ENCODE data around the gene IFITM5. TPM values are rescaled to one million over a fixed set of nuclear protein-coding genes. Genes with fewer than 3 reads are reported as not detected.
A peak's percentile ranks its signal among the peaks of the same experiment; 100 is the strongest.

Gene IFITM5
- total and polyA plus RNA-seq, 9 of the 15 experiments (the other 6 are each of a cell fraction or from before 2014, with no cell fraction given), result 0.19 TPM; not detected in 8

GRCh38 chr11:340539-341512, 41.5 kb upstream of the IFITM5 start:
- intact Hi-C loops (cut with micrococcal nuclease) (no loop called here), in situ Hi-C loops (cut with MboI) (no loop called here)
- DNase-seq (ENCODE audit: extremely low read depth in 1 of 4, low spot score in 3 of 4), result no peak
- peak overlapping the region; percentile 84 for H2AFZ ChIP-seq (ENCODE audit: low read depth, low read length)
- ChIA-PET POLR2A (interaction anchor here (0.6 to 3.3 kb wide), 4 partner anchors 11 to 99 kb away, joined by 3 to 21 read pairs (median 4); no protein-coding TSS in a partner anchor), CTCF (ENCODE audit: low intra/inter-chr PET ratio) (no interaction called here)
- FAIRE-seq, result no peak
- H3K9me1 ChIP-seq (ENCODE audit: control insufficient read depth, insufficient read depth, low read length), result no peaks in the 10 kb centered on the region
- H3K27me3 ChIP-seq (ENCODE audit: control insufficient read depth in 2 of 2, insufficient read depth in 2 of 2, low read length in 2 of 2), result no peaks in the 10 kb centered on the region
- no peaks in the 10 kb centered on the region for H3K36me3 ChIP-seq (ENCODE audit: control insufficient read depth, insufficient read depth, low read length)
- H3K4me1 ChIP-seq (replicated peaks in 1 of 2; ENCODE audit: control insufficient read depth in 2 of 2, insufficient read depth in 2 of 2, low read length in 2 of 2), result peaks cover 15 to 33% of the 10 kb centered on the region in 2 experiments
- no TSS peak for BruUV-seq (replicated peaks)
- WGBS (ENCODE audit: insufficient coverage, low coverage, missing lambda C conversion rate), result 76% methylated on average over 5 of the region's 5 CpGs
- no peaks in the 10 kb centered on the region for H3K9me3 ChIP-seq (replicated peaks; ENCODE audit: control insufficient read depth, insufficient read depth, low read depth, low read length)
- peak overlapping the region; percentile 69; the same call in 2 of the 3 replicates for H3K27ac ChIP-seq (ENCODE audit: extremely low read depth, low read depth, low read length)
- no peak overlapping the region for H3K9ac ChIP-seq (ENCODE audit: insufficient read depth in 1 of 2, low read depth in 2 of 2, low read length in 2 of 2)
- H3K4me3 ChIP-seq, result no peak overlapping the region
- ATAC-seq, result no peak
- H4K20me1 ChIP-seq (replicated peaks; ENCODE audit: control insufficient read depth, insufficient read depth, low read length), result no peaks in the 10 kb centered on the region
- peak overlapping the region; percentile 35; the same call in 1 of the 2 replicates for H3K4me2 ChIP-seq (ENCODE audit: insufficient read depth, low read length)
- no peaks in the 10 kb centered on the region for H3K79me2 ChIP-seq (ENCODE audit: control insufficient read depth, insufficient read depth, low read length)
- TF ChIP-seq TBL1XR1 (IDR thresholded peaks at IDR 0.05; ENCODE audit: low read length in 2 of 2), result no peak
- TF ChIP-seq CHD4 (IDR thresholded peaks at IDR 0.05; ENCODE audit: insufficient read depth, insufficient replicate concordance, low read depth, low read length, poor library complexity, severe bottlenecking), result no peak
- TF ChIP-seq PPARD (CRISPR knock-in tag; IDR thresholded peaks at IDR 0.05), result no peak
- 0 out of 2 replicates have a peak, but pooled peaks have one; percentile 5 for TF ChIP-seq SUPT5H (IDR thresholded peaks at IDR 0.05)
- TF ChIP-seq SMAD3 (CRISPR knock-in tag; conservative IDR thresholded peaks at IDR 0.05), result no peak
- no peak for TF ChIP-seq HES1 (IDR thresholded peaks at IDR 0.05; ENCODE audit: low read depth)
- no peak for TF ChIP-seq ZNF311 (CRISPR knock-in tag; IDR thresholded peaks at IDR 0.05)
- TF ChIP-seq MGA (IDR thresholded peaks at IDR 0.05), result peak; percentile 11; the same call in 1 of the 2 replicates
- no peak for TF ChIP-seq ZNF507 (tag; conservative IDR thresholded peaks at IDR 0.05)

Data from K562 (cell line).